Activated gamma-delta T cell (primary cell): ENCODE results near the gene SV2B.

Experiments
- DNase-seq: peaks from one replicate; lab custom pipeline; 2025; lab: John Stamatoyannopoulos, UW

SV2B gene

GRCh38 chr15:91104111-91104510, 4.1 kb downstream of the SV2B start:
- no peak for DNase-seq

- DNase-seq = no peak
These were observed 8.4 kb downstream of the SV2B start for GRCh38 chr15:91108421-91108820.

- no peak for DNase-seq
These were observed 9.8 kb downstream of the SV2B start for GRCh38 chr15:91109885-91110284.

GRCh38 chr15:91110407-91110806, 10.3 kb downstream of the SV2B start:
- no peak for DNase-seq

- DNase-seq = no peak
These were observed 13.0 kb downstream of the SV2B start for GRCh38 chr15:91113030-91113429.

GRCh38 chr15:91114301-91114700, 14.2 kb downstream of the SV2B start:
- DNase-seq = no peak

GRCh38 chr15:91116113-91117067, 16.3 kb downstream of the SV2B start:
- no peak for DNase-seq

GRCh38 chr15:91117375-91117774, 17.3 kb downstream of the SV2B start:
- DNase-seq = no peak

GRCh38 chr15:91118817-91119590, 18.9 kb downstream of the SV2B start:
- no peak for DNase-seq

- no peak for DNase-seq
These were observed 22.2 kb downstream of the SV2B start for GRCh38 chr15:91122296-91122695.

- no peak for DNase-seq
These were observed 24.1 kb downstream of the SV2B start for GRCh38 chr15:91124132-91124531.

GRCh38 chr15:91125162-91125561, 25.1 kb downstream of the SV2B start:
- no peak for DNase-seq

- no peak for DNase-seq
These were observed 26.0 kb downstream of the SV2B start for GRCh38 chr15:91126080-91126479.

GRCh38 chr15:91127236-91127955, 27.3 kb downstream of the SV2B start:
- no peak for DNase-seq

GRCh38 chr15:91128016-91128415, 28.0 kb downstream of the SV2B start:
- no peak for DNase-seq

GRCh38 chr15:91129436-91129835, 29.4 kb downstream of the SV2B start:
- DNase-seq = no peak

- no peak for DNase-seq
These were observed 32.0 kb downstream of the SV2B start for GRCh38 chr15:91132079-91132478.

GRCh38 chr15:91133511-91133910, 33.5 kb downstream of the SV2B start:
- no peak for DNase-seq

- no peak for DNase-seq
These were observed 35.4 kb downstream of the SV2B start for GRCh38 chr15:91135201-91136130.

- DNase-seq = no peak
These were observed 36.4 kb downstream of the SV2B start for GRCh38 chr15:91136386-91136923.

- no peak for DNase-seq
These were observed 40.5 kb downstream of the SV2B start for GRCh38 chr15:91140601-91141000.
